ENCODE measurements around the gene STAT5B.
A peak's percentile ranks its signal among the peaks of the same experiment; 100 is the strongest.

GRCh38 chr17:42178817-42179216 is 97.4 kb downstream of the STAT5B start:
- TF ChIP-seq, protein P1, sequence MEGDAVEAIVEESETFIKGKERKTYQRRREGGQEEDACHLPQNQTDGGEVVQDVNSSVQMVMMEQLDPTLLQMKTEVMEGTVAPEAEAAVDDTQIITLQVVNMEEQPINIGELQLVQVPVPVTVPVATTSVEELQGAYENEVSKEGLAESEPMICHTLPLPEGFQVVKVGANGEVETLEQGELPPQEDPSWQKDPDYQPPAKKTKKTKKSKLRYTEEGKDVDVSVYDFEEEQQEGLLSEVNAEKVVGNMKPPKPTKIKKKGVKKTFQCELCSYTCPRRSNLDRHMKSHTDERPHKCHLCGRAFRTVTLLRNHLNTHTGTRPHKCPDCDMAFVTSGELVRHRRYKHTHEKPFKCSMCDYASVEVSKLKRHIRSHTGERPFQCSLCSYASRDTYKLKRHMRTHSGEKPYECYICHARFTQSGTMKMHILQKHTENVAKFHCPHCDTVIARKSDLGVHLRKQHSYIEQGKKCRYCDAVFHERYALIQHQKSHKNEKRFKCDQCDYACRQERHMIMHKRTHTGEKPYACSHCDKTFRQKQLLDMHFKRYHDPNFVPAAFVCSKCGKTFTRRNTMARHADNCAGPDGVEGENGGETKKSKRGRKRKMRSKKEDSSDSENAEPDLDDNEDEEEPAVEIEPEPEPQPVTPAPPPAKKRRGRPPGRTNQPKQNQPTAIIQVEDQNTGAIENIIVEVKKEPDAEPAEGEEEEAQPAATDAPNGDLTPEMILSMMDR (IDR thresholded peaks at IDR 0.05 in 8 of 11, conservative IDR thresholded peaks at IDR 0.05 in 3 of 11), result no peak
- TF ChIP-seq POLR2AphosphoS5 (IDR thresholded peaks at IDR 0.05), result peak; percentile 49 to 68 (median 62)
- no peak for TF ChIP-seq POLR2A (IDR thresholded peaks at IDR 0.05)
